GM19463 (cell line): ENCODE data around the gene SLC9A8.

Experiments
- ATAC-seq: cut with Tn5 transposase; IDR thresholded peaks from one replicate; pipeline ENCODE4 v1.9.1; 2021; ENCODE audit warnings: mild to moderate bottlenecking, moderate library complexity; ENCODE audit not compliant: unreplicated experiment

Gene SLC9A8

DNA sequence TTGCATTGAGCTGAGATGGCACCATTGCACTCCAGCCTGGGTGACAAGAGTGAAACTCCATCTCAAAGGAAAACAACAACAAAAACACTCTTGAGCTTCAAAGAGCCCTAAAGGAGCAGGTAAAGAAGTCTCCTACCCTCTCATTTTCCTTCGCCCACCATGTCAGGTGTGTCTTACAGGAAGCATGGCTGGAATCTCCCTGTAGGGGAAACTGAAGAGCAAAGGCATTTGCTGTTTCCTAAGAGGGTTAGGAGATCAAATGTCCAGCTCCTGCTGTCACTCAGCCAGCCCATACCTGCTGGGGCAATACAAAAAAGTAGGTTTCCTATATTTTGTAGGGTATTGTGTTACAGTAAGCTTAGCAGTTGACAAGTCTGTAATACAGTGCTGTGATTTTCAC is 59.4 kb downstream of the SLC9A8 start:
- no peak for ATAC-seq

DNA sequence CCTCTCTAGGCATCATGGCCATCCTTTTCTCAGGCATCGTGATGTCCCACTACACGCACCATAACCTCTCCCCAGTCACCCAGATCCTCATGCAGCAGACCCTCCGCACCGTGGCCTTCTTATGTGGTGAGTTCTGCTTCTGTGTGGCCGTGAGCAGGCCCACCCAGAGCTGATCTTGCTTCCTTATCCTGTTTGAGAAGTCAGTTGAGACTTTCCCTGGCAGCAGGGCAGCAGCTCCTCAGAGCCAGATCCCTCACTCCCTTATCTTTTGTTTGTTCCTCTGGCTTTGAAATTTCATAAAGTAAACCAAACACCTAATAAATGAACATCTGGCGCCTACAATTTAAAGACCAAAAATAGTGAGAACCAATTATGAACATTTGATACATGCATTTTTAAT is 62.1 kb downstream of the SLC9A8 start:
- no peak for ATAC-seq

DNA sequence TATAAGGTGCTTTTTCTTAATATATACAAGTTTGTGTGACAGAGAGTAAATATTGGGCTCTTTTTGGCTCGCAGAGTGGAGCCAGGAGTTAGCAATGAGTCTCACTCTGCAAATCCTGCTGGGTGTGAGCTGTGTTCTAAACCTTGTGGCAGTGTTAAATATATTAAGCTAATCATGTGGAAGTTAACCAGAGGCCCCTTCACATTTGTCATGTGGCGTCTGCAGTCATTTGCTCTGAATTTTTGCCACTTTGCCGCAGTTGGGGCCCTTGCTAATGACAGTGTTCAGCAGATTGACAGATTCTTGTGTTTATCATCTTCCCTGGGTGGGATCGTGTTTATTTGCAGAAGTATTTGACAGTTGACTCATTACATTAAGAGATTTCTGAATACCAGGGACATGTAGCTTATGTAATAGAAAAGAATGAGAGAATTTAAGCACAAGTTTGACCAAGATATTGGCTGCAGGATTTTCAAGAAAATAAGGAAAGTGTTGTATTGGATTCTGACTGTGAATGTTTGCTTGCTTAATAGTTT is 64.8 kb downstream of the SLC9A8 start:
- no peak for ATAC-seq

DNA sequence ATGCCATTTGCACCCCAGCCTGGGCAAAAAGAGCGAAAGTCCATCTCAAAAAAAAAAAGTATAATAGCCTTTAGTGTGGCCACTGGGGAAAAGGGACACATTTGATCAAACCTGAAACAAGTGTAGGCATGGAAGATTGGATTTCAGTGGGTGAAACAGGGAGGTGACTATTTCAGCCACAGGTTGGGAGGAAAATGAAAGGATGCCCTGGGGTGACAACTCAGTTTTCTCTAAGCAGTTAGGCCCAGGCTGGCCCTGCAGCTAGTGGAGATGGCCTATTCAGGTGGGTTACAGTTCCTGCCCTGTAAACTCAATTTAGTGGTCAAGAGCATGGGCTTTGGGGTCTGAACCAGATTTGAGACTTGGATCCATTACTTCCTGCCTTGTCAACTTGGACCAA is 66.3 kb downstream of the SLC9A8 start:
- ATAC-seq = no peak

DNA sequence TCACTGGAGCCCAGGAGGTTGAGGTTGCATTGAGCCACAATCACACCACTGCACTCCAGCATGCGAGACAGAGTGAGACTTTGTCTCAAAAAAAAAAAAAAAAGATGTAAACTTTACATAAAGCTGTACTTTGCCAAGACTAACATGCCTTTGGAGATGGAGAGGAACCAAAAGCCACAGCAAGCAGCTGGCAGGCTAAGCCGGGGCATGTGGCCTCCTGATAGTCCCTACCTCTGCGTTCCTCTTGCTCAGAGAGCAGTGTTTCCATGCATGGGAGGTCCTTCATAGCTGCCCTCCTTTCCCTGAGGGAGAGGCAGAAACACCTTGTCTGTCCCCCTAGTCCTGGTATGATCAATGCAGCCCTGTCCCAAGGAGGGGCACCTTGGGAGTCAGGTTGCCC is 67.5 kb downstream of the SLC9A8 start:
- no peak for ATAC-seq

DNA sequence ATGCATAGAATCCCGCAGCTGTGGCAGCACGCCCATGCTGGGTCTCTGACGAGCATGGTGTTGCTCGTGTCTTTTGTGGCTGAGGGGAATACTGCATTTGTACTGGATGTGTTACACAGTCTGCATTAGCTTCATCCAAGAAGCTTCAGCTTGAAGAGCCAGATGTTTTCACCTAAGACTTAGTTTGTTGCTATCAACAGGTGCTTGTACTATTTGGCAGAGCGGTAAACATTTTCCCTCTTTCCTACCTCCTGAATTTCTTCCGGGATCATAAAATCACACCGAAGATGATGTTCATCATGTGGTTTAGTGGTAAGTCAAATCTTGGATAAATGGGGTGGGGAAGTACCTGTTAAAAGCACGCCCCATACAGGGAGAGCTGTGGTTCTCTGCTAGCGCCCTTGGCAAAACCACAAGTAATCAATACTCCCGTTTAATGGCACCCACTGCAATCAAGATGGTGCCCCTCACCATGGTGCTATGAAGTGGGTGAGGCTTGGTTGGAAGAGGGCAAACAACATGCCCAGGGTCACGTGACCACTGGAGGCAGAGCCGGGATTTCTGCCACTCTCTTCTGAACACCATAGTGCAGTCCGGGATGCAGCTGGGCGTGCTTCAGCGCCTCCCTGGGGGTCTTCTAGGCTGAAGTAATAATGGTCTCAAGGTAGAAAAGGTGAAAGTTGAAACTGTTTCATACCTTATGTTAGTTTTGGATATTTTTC is 68.3 kb downstream of the SLC9A8 start:
- no peak for ATAC-seq

DNA sequence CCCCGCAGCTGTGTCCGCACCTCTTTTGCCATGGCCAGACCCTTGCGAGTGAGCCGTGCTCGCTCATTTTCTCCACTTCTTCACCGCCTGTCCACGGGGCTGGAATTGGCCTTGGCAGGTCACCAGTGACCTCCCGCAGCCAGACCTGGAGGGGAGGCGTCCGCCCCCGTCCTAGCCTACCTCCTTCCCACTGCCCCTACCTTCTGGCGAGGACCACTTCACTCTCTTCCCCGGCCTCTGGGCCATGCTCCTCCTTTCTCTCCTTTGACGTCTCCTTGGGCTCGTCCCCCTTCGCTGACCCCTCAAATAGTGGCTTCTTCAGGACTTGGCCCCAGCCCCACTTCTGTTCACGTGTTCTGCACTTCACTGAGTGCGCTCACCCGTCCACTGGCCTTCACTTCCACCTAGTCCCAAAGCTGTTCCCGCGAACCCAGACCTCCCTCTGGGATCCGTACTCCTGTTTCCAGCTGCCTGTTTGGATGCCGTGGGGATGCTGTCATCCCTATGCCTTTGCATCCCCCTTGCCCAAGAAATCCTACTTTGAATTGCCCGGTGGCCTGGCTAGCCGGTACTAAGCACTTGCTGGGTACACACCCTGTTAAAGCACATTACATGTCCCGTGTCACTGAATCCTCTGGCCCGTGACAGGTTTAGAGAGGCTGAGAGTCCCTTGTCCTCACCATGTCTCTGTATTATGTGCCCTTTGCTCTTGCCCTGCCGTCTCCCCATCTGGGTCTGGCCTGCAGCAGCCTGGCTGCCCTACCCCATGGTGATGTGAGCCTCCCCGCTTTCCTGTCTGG is 69.7 kb downstream of the SLC9A8 start:
- no peak for ATAC-seq

DNA sequence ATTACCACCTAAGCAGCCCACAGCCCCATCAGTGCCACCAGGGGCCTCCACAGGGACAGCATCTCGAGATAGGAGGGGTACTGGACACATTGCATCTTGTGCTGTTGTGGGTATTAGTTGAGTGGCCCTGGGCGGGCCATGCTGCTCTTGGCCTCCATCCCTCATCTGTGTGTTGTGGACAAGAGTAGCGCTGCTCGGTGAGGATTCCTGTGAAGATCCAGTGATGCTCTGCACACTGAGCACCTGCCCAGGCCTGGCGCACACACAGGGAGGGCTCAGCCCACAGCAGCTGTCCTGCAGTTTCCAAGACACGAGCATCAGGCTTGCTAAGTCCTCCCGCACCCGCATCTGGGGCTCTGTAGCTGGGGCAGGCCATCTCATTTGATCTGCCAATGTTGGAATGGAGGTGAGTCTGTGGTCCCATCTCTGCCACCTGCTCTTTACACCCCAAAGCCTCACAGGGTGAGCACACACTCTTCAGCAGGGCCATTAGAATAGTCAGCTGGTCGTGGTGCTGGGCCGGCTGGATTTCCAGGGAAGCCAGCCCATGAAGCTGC is 70.7 kb downstream of the SLC9A8 start:
- no peak for ATAC-seq

DNA sequence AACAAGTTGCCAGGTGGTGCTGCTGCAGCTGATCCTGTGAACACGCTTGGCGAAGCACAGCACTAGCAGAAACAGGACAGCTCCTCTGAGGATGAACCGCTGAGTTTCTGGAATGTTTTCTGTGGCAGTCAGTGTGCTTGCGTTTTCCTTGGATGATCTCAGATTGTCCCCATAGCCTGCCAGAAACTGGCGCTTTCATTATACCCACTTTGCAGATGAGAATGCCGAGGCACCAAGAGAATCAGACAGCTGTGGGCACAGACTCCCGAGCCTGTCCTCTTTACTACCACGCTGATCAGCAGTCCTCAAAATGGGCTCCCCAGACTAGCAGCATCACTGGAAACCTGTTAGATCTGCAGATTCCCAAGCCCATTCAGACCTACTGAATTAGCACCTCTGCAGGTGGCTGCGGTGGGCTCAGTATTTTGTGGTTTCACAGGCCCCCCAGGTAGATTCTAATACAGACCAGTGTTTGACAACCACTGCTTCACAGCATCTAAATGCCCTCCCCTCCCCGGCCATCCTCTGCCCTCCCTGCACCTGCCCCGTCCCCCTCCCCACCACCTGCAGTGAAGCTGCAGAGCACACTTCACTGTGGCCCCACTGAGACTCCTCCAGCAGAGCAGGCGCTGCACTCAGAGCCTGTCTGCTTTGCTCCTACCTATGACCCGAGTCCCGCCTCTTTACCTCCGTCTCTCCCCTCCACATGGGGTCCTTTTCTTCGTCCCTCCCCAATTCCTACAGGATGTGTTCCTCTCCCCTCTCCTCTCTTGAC is 73.1 kb downstream of the SLC9A8 start:
- ATAC-seq = no peak

DNA sequence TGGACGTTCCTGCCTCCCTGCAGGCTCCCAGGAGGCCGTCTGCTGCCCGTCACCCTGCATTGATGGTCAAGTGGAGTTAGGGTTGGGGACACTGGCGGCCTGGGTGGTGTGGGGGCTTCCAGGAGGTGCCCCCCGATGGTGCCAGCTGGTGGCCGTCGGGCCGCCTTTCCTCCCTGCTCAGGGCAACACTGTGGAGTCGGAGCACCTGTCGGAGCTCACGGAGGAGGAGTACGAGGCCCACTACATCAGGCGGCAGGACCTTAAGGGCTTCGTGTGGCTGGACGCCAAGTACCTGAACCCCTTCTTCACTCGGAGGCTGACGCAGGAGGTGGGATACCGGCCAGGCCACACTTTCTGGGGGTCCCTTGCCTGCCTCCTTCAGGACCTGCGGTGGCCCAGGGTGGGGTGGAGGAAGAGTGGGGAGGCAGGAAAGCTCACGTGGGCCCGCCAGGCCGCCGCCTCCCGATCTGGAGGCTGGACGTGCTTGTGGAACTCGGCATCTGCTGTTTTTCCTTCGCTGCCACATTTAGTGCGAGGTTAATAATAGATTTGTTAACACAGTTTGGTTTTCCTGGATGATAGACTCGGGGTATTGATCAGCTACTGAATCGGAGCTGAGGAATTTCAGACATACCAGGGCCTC is 74.1 kb downstream of the SLC9A8 start:
- ATAC-seq = no peak

DNA sequence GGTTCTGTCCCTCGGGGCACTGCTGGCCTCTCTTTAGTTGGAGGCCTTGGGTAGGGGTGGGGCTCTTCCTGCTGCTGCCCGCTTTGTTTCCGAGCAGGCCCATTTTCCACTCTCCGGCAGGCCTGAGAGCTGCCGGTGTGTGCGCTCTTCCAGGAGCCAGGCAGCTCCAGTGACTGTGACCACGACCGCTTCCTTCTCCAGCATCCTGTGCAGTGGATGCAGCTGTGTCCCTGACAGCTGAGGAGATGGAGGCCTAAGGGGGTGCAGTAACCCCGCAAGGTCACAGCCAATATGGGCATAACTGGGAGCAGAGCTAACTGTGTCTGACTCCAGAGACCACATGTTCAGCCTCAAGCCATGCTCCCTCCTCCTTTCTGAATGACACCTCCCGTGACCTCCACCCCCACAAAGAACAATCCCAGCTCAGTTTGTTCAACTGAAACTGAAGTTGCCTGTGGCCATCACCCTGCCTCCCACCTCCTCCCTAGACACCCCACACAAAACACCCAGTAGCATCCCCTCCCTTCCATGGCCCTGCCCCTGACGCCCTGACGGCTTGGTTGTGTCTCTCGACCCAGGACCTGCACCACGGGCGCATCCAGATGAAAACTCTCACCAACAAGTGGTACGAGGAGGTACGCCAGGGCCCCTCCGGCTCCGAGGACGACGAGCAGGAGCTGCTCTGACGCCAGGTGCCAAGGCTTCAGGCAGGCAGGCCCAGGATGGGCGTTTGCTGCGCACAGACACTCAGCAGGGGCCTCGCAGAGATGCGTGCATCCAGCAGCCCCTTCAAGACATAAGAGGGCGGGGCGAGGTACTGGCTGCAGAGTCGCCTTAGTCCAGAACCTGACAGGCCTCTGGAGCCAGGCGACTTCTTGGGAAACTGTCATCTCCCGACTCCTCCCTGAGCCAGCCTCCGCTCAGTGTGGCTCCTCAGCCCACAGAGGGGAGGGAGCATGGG is 74.9 kb downstream of the SLC9A8 start:
- ATAC-seq = no peak

DNA sequence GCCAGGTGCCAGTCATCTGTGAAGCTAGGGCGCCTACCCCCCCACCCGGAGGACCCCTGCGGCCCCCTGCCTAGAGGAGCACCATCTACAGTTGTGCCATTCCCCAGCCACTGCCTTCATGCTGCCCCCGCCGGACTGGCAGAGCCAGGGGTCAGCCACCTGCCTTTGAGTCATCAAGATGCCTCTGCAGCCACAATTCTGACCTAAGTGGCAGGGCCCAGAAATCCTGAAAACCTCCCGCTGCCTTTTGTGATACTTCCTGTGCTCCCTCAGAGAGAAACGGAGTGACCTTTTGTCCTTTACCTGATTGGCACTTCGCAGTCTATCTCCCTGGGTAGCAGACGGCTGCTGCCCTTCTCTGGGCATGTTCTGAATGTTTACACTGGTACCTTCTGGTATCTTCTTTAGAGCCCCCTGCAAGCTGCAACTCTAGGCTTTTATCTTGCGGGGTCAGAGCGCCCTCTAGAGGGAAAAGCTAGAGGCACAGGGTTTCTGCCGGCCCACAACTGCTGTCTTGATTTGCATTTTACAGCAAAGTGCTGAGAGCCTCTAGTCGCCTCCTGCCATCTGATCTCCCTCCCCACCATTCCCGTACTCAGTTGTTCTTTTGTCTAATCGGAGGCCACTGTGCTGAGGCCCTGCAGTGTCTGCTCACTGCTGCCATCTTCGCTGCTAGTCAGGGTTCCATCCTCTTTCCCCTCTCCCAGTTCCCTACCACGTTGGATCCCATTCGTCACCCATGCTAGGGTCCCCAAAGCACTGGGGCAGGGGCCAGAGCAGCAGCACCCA is 75.8 kb downstream of the SLC9A8 start:
- ATAC-seq = no peak

DNA sequence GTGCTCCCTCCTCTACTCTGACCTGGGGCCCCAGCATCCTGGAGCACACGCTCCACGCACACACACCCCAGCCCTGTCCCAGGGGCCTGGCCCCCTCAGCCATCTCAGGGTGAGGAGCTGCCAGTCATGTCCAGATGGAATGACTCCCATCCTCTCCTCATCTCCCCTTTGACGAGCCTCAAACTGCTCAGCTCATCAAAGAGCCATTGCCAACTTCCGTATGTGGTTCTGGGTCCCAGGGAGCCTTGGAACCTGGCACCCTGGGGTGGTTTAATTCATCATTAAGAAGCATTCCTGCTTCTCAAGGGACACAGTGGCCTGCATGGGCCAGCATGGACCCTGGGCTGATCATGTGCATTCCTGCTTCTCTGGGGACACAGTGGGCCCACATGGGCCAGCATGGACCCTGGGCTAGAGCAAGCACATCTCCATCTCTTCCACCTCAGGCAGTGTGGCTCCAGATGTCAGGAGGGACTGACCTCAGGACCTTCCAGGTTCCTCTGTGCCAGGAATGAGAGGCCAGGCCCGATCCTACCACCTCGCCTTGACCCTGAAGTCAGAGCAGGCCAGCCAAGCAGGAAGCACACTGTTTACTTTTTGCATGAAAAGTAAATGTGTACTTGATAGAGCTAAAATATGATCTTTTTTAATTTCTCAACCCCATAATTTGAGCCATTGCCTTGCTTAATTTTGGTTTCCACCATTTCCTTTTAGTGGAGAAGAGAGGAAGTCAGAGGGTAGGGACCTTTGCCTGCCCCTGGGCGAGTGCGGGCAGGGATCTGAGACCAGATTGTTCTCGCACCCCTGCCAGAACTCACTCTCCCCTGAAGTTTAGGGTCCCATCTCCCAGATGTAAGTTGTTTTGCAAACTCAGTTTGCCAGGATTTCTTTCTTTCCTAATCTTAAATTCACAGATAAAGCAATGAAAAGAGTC is 76.6 kb downstream of the SLC9A8 start:
- no peak for ATAC-seq

DNA sequence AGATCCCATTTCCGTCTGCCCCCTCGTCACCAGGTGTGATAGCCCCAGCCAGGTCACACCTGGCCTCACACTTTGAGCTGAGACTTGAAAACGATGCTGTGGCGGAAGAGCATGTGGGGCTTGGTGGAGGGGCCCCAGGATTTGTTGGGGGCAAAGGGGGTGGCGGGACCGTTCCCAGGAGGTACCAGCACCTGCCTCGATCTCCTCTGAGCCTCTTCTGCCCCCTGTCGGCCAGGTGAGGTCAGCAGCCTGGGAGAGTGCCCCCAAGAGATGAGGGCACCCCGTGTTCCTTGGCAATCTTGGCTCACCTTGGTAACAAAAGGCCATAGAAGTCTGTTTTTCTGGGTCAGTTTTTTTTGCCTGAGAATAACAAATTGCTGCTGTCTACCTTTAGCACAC is 77.3 kb downstream of the SLC9A8 start:
- no peak for ATAC-seq

DNA sequence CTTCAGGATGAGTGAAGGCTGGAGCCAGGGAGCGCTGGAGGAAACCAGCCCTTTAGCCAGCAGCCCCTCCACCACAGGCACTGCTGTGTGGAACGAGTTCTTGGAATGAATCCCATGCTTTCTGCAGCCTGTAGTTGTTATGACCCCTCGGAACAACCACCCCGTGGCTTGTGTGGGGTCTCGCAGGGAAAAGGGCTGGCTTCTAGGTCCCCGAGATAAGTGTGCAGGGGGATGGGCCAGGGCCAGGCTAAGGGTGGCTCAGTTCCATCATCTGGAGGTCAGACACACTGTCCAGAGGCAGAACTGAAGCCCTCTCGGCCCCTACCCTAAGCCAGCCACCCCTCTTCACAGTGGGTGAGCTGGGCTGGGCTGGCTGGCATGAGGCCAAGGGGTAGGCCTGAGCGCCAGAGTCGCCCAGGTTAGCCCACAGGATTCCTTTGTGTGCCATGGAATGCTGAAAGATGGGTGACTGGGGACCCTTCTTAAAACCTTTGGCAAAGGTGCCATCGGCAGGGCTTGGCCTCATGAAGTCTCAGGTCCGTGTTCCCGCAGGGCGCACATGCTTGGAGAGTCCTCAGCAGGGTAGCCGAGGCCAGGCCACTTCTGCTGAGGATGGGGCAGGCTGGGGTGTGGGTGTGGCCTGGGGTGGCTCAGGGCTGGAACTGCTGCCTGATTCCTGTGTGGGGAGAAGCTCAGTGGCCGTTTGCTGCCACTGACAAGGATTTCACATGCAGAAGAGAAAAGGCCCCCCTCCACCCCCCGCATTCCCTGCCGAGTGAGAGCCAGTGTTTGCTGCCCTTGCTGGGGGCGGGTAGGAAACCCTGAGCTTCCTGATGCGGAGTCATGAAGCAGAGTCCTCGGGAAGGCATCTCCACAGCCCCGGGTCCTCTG is 78.1 kb downstream of the SLC9A8 start:
- ATAC-seq = no peak

DNA sequence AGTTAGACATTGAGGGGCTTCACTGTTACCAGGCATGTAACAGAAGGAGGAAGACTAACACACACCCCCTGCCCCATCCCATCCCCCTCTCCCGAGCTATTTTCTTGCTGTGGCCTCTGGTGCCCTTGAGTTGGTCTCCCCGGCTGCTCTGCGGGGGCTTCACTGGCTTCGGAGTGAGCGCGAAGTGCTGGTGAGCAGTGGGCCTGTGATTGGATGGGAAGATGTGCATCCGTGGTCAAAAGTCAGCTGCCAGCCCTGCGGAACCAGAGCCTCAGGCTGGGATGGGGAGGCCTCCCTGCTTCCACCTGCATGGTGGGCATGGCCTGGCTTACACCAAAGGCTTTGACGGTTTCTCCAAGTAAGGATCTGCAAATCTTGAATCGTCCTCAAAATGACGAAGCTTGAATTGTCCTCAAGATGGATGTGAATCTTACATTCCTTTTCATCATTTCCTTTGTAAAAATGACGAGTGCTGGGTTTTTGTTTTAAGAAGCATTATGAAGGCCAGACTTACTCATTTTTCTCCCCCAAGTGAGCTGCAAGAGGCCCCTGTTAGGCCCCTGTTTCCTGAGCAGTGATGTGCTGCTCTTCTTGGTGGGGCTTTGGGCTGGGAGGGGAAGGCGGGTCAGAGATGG is 79.0 kb downstream of the SLC9A8 start:
- ATAC-seq = no peak
